Measurements from ENCODE around the gene MLNR.

MLNR gene

GRCh38 chr13:49220036-49220855, at the start of gene MLNR:
Gene MLNR (plus strand): TSS chr13:49220338. CDS start chr13:49220338, 0 bp downstream.
- DNase-seq: peak in 1 of 2 experiments; percentile 1

GRCh38 chr13:49171359-49171758, 48.8 kb upstream of the MLNR start:
- no peak for DNase-seq

GRCh38 chr13:49183672-49184325, 36.3 kb upstream of the MLNR start:
- DNase-seq: no peak

- DNase-seq: no peak
These were observed 35.5 kb upstream of the MLNR start for GRCh38 chr13:49184621-49185020.

- no peak for DNase-seq
These were observed 34.9 kb upstream of the MLNR start for GRCh38 chr13:49185264-49185663.

GRCh38 chr13:49190901-49191300, 29.2 kb upstream of the MLNR start:
- peak in 1 of 2 experiments; percentile 4 for DNase-seq

- no peak for DNase-seq
These were observed 13.5 kb upstream of the MLNR start for GRCh38 chr13:49206641-49207040.

- DNase-seq: no peak
These were observed 11.5 kb upstream of the MLNR start for GRCh38 chr13:49208619-49209018.

- no peak for DNase-seq
These were observed 10.0 kb upstream of the MLNR start for GRCh38 chr13:49210114-49210513.

- DNase-seq: no peak
These were observed 9.5 kb upstream of the MLNR start for GRCh38 chr13:49210669-49211068.

- no peak for DNase-seq
These were observed 6.6 kb upstream of the MLNR start for GRCh38 chr13:49213539-49213938.

- DNase-seq: no peak
These were observed 5.9 kb upstream of the MLNR start for GRCh38 chr13:49213997-49214916.

GRCh38 chr13:49214917-49215376, 5.2 kb upstream of the MLNR start:
- DNase-seq: no peak

GRCh38 chr13:49216334-49216733, 3.8 kb upstream of the MLNR start:
- DNase-seq: no peak

GRCh38 chr13:49217962-49218492, 2.1 kb upstream of the MLNR start:
- DNase-seq: no peak

- no peak for DNase-seq
These were observed 1.6 kb upstream of the MLNR start for GRCh38 chr13:49218493-49219051.

- no peak for DNase-seq
These were observed 497 bp upstream of the MLNR start for GRCh38 chr13:49219647-49220035.

- no peak for DNase-seq
These were observed 885 bp downstream of the MLNR start for GRCh38 chr13:49220856-49221589.

GRCh38 chr13:49221590-49221965, 1.4 kb downstream of the MLNR start:
- no peak for DNase-seq

GRCh38 chr13:49225223-49226042, 5.3 kb downstream of the MLNR start:
- DNase-seq: no peak

- no peak for DNase-seq
These were observed 6.5 kb downstream of the MLNR start for GRCh38 chr13:49226613-49227012.
